ENCODE results near the gene PNKP. TPM values are rescaled to one million over a fixed set of nuclear protein-coding genes. Genes with fewer than 3 reads are reported as not detected.

The PNKP gene
- total and polyA plus RNA-seq, 9 of the 15 experiments (the other 6 are each of a cell fraction or from before 2014, with no cell fraction given), result 2.8 to 85.4 (median 25.3) TPM

DNA sequence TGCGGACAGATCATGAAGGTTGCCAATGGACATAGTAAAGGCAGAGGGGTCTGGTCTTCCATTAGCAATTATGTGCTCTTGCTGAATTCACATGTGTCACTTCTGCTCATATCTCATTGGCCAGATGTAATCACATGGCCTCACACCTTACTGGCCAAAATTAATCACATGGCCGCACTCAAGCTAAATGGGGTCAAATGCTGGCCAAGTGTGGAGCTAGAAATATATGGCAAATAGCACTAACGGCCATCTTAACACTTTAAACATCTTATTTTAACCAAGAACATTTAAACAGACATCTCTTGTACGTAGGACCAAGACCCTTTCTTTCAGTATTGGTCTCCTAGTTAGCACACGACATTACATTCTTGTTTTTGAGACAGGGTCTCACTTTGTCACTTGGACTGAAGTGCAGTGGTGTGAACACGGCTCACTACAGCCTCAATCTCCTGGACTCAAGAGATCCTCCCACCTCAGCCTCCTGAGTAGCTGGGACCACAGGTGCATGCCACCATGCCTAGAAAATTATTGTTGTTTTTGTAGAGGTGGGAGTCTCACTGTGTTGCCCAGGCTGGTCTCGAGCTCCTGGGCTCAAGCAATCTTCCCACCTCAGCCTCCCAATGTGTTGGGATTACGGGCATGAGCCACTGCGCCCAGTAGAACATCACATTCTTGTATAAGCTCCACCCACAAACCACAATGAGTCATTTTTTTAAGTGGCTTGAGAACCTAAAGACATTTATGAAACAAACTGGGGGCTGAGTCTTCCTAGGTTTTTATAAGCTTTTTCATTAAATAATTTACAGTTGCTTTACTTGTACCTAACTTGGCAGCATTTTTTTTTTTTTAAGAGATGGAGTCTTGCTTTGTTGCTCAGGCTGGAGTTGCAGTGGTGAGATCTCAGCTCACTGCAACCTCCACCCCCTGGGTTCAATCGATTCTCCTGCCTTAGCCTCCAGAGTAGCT lies 19.4 kb downstream of the PNKP start (continued):
- TF ChIP-seq MEF2D (tag; conservative IDR thresholded peaks at IDR 0.05; ENCODE audit: low read depth), result 0 out of 2 replicates have a peak, but pooled peaks have one; percentile 24
- TF ChIP-seq CBFA2T3 (IDR thresholded peaks at IDR 0.05), result 0 out of 2 replicates have a peak, but pooled peaks have one; percentile 2
- TF ChIP-seq ZZZ3 (IDR thresholded peaks at IDR 0.05), result no peak
- no peak for TF ChIP-seq RBM14 (IDR thresholded peaks at IDR 0.05; ENCODE audit: borderline replicate concordance, insufficient read depth, low read depth, low read length)
- TF ChIP-seq, protein P1, sequence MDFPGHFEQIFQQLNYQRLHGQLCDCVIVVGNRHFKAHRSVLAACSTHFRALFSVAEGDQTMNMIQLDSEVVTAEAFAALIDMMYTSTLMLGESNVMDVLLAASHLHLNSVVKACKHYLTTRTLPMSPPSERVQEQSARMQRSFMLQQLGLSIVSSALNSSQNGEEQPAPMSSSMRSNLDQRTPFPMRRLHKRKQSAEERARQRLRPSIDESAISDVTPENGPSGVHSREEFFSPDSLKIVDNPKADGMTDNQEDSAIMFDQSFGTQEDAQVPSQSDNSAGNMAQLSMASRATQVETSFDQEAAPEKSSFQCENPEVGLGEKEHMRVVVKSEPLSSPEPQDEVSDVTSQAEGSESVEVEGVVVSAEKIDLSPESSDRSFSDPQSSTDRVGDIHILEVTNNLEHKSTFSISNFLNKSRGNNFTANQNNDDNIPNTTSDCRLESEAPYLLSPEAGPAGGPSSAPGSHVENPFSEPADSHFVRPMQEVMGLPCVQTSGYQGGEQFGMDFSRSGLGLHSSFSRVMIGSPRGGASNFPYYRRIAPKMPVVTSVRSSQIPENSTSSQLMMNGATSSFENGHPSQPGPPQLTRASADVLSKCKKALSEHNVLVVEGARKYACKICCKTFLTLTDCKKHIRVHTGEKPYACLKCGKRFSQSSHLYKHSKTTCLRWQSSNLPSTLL (IDR thresholded peaks at IDR 0.05), result no peak
- TF ChIP-seq ZNF589 (CRISPR knock-in tag; IDR thresholded peaks at IDR 0.05; ENCODE audit: low read depth), result 0 out of 2 replicates have a peak, but pooled peaks have one; percentile 56
- no peak for TF ChIP-seq ZNF175 (CRISPR knock-in tag; IDR thresholded peaks at IDR 0.05; ENCODE audit: low read depth)
- TF ChIP-seq CBFA2T2 (conservative IDR thresholded peaks at IDR 0.05), result peak; percentile 64
- no peak for TF ChIP-seq ZBTB26 (CRISPR knock-in tag; IDR thresholded peaks at IDR 0.05)
- TF ChIP-seq, protein P2, sequence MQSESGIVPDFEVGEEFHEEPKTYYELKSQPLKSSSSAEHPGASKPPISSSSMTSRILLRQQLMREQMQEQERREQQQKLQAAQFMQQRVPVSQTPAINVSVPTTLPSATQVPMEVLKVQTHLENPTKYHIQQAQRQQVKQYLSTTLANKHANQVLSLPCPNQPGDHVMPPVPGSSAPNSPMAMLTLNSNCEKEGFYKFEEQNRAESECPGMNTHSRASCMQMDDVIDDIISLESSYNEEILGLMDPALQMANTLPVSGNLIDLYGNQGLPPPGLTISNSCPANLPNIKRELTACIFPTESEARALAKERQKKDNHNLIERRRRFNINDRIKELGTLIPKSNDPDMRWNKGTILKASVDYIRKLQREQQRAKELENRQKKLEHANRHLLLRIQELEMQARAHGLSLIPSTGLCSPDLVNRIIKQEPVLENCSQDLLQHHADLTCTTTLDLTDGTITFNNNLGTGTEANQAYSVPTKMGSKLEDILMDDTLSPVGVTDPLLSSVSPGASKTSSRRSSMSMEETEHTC (IDR thresholded peaks at IDR 0.05), result no peak
- no peak for TF ChIP-seq RAD21 (CRISPR knock-in tag; conservative IDR thresholded peaks at IDR 0.05 in 1 of 2, IDR thresholded peaks at IDR 0.05 in 1 of 2)
- TF ChIP-seq ZNF12 (CRISPR knock-in tag; IDR thresholded peaks at IDR 0.05), result no peak
- TF ChIP-seq ZNF695 (CRISPR knock-in tag; IDR thresholded peaks at IDR 0.05), result no peak
- TF ChIP-seq SIN3B (IDR thresholded peaks at IDR 0.05; ENCODE audit: low read depth), result no peak
- TF ChIP-seq MAFF (IDR thresholded peaks at IDR 0.05; ENCODE audit: low read length), result no peak; the same call in 1 of the 2 replicates
- TF ChIP-seq TAF1 (IDR thresholded peaks at IDR 0.05; ENCODE audit: control insufficient read depth, extremely low read depth, insufficient read depth, low read length, severe bottlenecking), result no peak
- TF ChIP-seq ZBTB11 (CRISPR knock-in tag; IDR thresholded peaks at IDR 0.05), result peak in 1 of 3 experiments; percentile 52; a peak in 1 of 6 replicates
- peak; percentile 91 for TF ChIP-seq RAD51 (IDR thresholded peaks at IDR 0.05; ENCODE audit: borderline replicate concordance, low read depth)
